GM03348 (cell line): ENCODE data around the gene MCM3AP.

ENCODE experiments used
- DNase-seq: peaks from one replicate; pipeline ENCODE4 v3.0.0; 2012; ENCODE audit warnings: low spot score

Gene MCM3AP

GRCh38 chr21:46217511-46218196, 67.8 kb downstream of the MCM3AP start:
- DNase-seq, result no peak

GRCh38 chr21:46216132-46216747, 69.2 kb downstream of the MCM3AP start:
- DNase-seq, result no peak

GRCh38 chr21:46215436-46216131, 69.8 kb downstream of the MCM3AP start:
- DNase-seq, result no peak

GRCh38 chr21:46214478-46215340, 70.7 kb downstream of the MCM3AP start:
- DNase-seq, result no peak

GRCh38 chr21:46213620-46214286, 71.7 kb downstream of the MCM3AP start:
- no peak for DNase-seq

- DNase-seq, result no peak
These were observed 72.5 kb downstream of the MCM3AP start for GRCh38 chr21:46212721-46213484.

GRCh38 chr21:46211786-46212720, 73.4 kb downstream of the MCM3AP start:
- no peak for DNase-seq

- no peak for DNase-seq
These were observed 74.0 kb downstream of the MCM3AP start for GRCh38 chr21:46211376-46211775.

GRCh38 chr21:46210378-46211136, 74.9 kb downstream of the MCM3AP start:
- DNase-seq, result no peak

- DNase-seq, result no peak
These were observed 76.4 kb downstream of the MCM3AP start for GRCh38 chr21:46208761-46209721.

GRCh38 chr21:46207920-46208591, 77.4 kb downstream of the MCM3AP start:
- DNase-seq, result no peak

GRCh38 chr21:46207006-46207919, 78.1 kb downstream of the MCM3AP start:
- no peak for DNase-seq

GRCh38 chr21:46206163-46207005, 79.0 kb downstream of the MCM3AP start:
- DNase-seq, result no peak

- no peak for DNase-seq
These were observed 79.6 kb downstream of the MCM3AP start for GRCh38 chr21:46205766-46206162.

GRCh38 chr21:46205166-46205565, 80.2 kb downstream of the MCM3AP start:
- DNase-seq, result no peak
